ENCODE results near the gene DNAH5.
"Not testable (repeated sequence)": the region's sequence is repeated elsewhere in the genome, so short reads cannot be mapped to it uniquely, and the experiment has no call there.

Gene DNAH5

GRCh38 chr5:13830536-13830935 lies 114.0 kb downstream of the DNAH5 start:
- DNase-seq (ENCODE audit: low spot score), result no peak

DNA sequence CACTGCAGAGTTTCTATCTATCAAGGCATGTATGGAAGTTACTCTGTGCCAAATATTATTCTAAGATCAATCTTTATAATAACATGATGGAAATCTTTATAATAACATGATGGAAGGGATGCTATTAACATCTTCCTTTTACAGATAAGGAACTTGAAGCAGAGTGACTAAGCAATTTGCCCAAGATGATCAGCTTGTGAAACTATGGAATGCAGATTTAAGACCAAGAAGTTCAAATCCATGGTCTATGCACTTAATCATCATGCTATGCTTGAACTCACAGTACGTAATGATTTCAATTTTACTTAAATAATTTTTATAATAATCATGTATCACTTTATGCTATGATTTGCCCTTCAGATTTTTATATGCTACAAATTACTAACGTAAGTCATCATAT lies 123.1 kb downstream of the DNAH5 start:
- DNase-seq (ENCODE audit: low spot score), result no peak

- no peak for DNase-seq (ENCODE audit: low spot score)
These were observed 128.4 kb downstream of the DNAH5 start for GRCh38 chr5:13816126-13816525.

GRCh38 chr5:13814301-13814700 lies 130.2 kb downstream of the DNAH5 start:
- DNase-seq (ENCODE audit: low spot score), result no peak

DNA sequence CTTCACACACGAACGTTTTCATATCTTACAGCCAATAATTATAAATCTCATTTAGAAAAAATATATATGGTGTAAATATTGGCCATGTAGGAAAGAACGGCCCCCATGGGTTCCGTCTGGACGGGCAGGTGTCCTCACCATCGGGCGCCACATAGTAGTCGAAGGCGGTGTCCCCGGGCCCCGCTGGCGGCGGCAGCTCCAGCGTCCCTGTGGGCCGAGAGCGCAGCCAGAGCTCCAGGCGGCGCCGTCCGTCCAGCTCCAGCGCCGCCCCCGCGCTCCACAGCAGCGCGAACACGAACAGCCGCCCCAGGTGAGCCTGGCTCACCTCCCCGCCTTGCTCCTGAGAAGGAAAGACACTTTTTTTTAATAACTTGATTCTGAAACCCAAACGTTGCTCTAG lies 134.6 kb downstream of the DNAH5 start:
- DNase-seq (ENCODE audit: low spot score), result no peak

DNA sequence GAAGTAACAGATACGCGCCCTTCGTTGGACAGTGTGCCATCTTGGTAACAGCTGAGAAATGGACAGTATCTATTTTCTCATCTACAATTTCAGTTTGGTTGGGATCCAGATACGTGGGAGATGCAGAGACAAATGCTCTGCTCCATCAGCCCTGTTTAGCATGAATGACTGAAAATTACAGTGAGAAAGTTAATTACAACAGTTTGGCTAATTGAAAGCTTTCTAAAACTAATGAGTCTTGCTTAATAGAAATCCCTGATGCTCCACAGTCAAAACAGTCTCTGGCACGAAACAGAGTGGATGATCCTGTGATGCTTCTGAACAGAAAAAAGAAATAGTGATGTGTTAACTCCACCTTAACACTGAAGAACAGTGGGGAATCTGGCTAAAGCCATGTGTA lies 140.2 kb downstream of the DNAH5 start:
- DNase-seq (ENCODE audit: low spot score), result no peak

GRCh38 chr5:13798569-13798968 lies 145.9 kb downstream of the DNAH5 start:
- DNase-seq (ENCODE audit: low spot score), result not testable (repeated sequence)

- DNase-seq (ENCODE audit: low spot score), result no peak
These were observed 158.6 kb downstream of the DNAH5 start for GRCh38 chr5:13785781-13786415.

GRCh38 chr5:13783726-13784125 lies 160.8 kb downstream of the DNAH5 start:
- peak; percentile 20 for DNase-seq (ENCODE audit: low spot score)

DNA sequence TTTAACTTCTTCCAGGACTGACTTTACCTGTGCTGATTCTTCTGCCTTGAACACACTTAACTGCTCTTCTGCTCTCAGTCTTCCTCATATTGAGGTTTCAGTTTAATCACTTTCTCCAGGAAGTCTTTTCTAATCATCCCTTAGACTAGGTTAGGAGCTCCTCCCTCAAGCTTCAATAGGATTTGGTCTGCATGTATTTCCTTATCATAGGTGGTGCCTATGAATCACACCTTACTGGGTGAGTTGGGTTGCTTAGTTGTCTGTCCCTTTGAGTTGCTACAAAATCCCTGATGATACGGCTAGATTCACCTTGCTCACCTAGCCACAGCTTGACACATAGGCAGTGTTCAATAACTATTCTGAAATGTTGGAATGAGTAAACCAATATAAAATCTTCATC lies 164.4 kb downstream of the DNAH5 start:
- no peak for DNase-seq (ENCODE audit: low spot score)

DNA sequence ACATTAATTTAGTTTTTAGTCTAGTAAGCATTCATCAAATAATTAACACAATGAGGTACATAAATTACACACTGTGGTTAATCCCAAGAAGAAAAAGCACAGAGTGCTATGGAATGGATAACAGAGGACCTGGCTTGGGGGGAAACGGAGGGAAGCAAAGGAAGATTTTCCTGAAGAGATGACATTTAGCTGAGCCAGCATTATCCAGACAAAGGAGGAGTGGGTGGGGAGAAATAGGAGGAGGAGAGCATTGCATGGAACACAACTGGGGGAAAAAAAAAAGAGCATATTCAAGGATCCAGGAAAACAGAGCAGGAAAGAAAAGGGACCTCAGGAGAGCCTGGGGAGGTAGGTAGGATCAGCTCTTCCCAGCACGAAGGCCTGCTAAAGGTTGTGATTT lies 170.8 kb downstream of the DNAH5 start:
- DNase-seq (ENCODE audit: low spot score), result no peak

- peak; percentile 15 for DNase-seq (ENCODE audit: low spot score)
These were observed 173.4 kb downstream of the DNAH5 start for GRCh38 chr5:13771011-13771571.

DNA sequence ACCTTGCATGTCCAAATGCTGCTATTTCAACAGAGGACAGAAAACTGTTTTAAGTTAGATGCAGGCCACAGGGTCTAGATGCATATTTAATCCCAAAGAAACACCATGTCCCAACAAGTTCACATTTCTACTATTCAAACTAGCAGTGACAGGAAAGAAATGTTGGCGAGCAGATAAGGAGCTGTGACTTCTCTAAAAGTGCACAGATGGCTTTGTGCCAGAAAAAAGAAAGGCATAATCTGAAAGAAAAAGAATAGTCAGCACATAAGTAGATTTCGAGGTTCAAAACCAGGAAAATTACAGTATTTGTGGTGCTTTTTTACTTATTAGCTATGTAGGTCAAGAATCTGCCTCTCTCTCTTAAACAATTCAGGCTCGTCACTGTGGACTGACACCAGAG lies 178.3 kb downstream of the DNAH5 start:
- no peak for DNase-seq (ENCODE audit: low spot score)

DNA sequence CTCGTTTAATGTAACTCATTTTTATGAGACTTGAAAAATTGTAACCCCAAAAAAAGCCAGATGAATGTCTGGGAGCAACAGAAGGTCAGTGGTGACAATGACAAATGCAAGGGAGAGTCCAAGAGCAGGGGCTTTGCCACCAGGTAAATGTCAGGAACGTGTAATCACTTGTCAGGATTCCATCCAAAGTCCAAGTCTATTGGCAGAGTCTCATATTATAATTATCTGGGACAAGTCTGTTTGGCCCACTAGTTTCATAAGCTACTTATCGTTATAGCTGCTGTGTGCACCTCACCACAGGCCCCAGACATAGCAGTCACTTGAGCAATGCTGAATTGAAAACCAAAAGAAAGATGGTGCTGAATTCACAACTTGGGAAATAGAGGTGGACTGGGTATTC lies 180.8 kb downstream of the DNAH5 start:
- DNase-seq (ENCODE audit: low spot score), result no peak

- DNase-seq (ENCODE audit: low spot score), result no peak
These were observed 194.7 kb downstream of the DNAH5 start for GRCh38 chr5:13749766-13750165.

GRCh38 chr5:13746026-13746425 lies 198.5 kb downstream of the DNAH5 start:
- DNase-seq (ENCODE audit: low spot score), result no peak

DNA sequence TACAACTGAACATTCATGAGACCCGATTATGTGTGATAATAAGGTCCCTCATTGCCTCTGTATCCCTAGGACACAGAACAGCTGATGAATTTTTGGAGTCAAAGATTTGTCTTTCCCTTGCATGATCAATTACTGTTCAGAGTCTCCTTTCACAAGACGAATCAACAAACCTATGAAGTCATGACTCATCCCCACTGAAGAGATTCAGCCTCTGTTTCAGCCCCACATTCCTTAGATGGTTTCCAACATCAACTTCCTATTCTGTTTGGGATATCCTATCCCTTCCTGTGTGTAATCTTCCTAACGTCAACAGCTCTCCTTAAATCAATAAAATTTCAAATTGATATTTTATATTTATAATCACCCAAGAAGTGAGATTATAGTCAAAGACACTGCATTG lies 199.0 kb downstream of the DNAH5 start:
- DNase-seq (ENCODE audit: low spot score), result peak; percentile 46

- no peak for DNase-seq (ENCODE audit: low spot score)
These were observed 204.0 kb downstream of the DNAH5 start for GRCh38 chr5:13740471-13740870.

DNA sequence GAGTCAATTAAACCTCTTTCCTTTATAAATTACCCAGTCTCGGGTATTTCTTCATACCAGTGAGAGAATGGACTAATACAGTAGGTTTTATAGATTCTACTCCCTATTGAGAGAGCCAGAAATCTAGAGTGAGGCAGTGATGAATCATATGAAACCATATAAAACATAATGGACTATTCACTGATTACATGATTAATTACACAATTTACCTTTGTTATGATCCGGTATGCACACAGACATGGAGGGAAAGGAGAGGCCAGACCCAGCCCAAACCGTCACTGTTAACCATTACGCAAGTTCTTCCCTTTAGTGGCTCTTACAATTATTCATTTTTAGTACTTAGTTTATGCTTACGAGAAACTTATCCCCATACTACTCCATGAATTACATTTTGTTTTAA lies 205.0 kb downstream of the DNAH5 start:
- DNase-seq (ENCODE audit: low spot score), result no peak

GRCh38 chr5:13735691-13736090 lies 208.8 kb downstream of the DNAH5 start:
- DNase-seq (ENCODE audit: low spot score), result no peak

DNA sequence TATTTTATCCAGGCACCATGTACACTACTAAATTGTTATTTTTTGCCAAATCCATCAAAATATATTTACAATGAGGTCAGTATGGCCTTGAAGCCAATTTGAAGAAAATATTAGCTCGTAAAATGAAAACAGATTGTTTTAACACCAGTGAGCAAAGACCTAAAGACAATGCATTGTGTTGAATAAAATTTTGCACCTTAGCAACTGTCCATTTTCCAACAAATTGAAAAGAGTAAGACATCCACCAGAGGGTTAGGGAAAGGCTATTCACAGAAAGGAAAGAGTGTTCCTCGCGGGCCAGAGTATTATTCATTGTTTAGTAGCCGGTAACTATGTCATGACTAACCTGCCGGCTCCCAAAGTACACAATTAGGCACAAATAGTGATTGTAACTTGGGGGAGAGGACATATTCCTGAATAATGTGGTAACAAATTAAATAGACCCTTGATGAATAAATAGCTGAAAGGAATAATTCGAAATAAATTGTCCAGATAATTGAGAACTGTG lies 213.3 kb downstream of the DNAH5 start:
- DNase-seq (ENCODE audit: low spot score), result no peak

DNA sequence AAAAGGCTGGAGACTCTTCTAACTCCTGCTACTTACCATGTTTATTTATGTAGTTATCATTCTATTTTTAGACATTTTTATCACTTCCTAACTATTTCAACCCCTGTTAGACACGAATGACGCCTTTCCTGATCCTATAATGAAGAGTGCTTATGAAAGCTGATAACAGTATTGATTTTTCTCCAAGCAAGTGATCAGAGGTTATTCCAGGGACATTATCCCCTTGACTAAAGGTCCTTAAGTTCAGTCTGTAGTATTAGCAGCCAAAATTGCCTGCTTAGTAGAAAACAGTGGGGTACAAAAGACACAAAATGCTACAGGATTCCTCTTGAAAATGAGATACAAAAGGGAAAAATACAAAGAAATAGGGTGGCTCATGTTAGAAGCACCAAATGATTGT lies 235.6 kb downstream of the DNAH5 start:
- DNase-seq (ENCODE audit: low spot score), result no peak

GRCh38 chr5:13708432-13708831 lies 236.1 kb downstream of the DNAH5 start:
- peak; percentile 28 for DNase-seq (ENCODE audit: low spot score)

- DNase-seq (ENCODE audit: low spot score), result no peak
These were observed 240.1 kb downstream of the DNAH5 start for GRCh38 chr5:13704396-13704795.
